Esophagus squamous epithelium (tissue), 5 donors: Measurements from ENCODE around the gene LBHD2. TPM values are rescaled to one million over a fixed set of nuclear protein-coding genes. Genes with fewer than 3 reads are reported as not detected.
A peak's percentile ranks its signal among the peaks of the same experiment; 100 is the strongest.

Experiments used
- DNase-seq: peaks from one replicate; lab custom pipeline; 2025; lab: John Stamatoyannopoulos, UW
- H3K27ac ChIP-seq, 4 donors: fragments of 200-600 bp; sonication (generic); one replicate each; pipeline ENCODE4 v1.5.1; 2016 to 2019; ENCODE audit warnings: mild to moderate bottlenecking in 1 of 4
- H3K27me3 ChIP-seq, 4 donors: fragments of 200-600 bp; sonication (generic); 1 replicate in 3 of 4; 2 replicates in 1 of 4; pipeline versions ENCODE4 v1.5.1 to v1.6.0; 2017 to 2021; ENCODE audit warnings: antibody characterized with exemption in 1 of 4
- H3K36me3 ChIP-seq, 3 donors: fragments of 200-600 bp; sonication (generic); one replicate each; pipeline ENCODE4 v1.5.1; 2016 to 2019
- H3K4me1 ChIP-seq, 3 donors: fragments of 200-600 bp; sonication (generic); one replicate each; pipeline ENCODE4 v1.5.1; 2017 to 2019
- H3K4me3 ChIP-seq, 4 donors: fragments of 200-600 bp; sonication (generic); 1 replicate in 3 of 4; 2 replicates in 1 of 4; pipeline ENCODE4 v1.5.1; 2016 to 2019; ENCODE audit warnings: mild to moderate bottlenecking in 2 of 4, moderate library complexity in 1 of 4
- H3K9me3 ChIP-seq, 3 donors: fragments of 200-600 bp; sonication (generic); one replicate each; pipeline ENCODE4 v1.5.1; 2016 to 2019
- CTCF ChIP-seq, 6 experiments: fragments of 450-650 bp in 4 of 6; fragments of 200-600 bp in 2 of 6; sonication (generic) in 2 of 6; IDR thresholded peaks; one replicate each; pipeline ENCODE4 v1.5.1; 2016 to 2019; ENCODE audit warnings: antibody characterized with exemption in 6 of 6, mild to moderate bottlenecking in 4 of 6, moderate library complexity in 4 of 6
- POLR2A ChIP-seq, 4 donors: fragments of 450-650 bp; IDR thresholded peaks; one replicate each; pipeline ENCODE4 v1.6.1; 2017; ENCODE audit warnings: antibody characterized with exemption in 4 of 4, mild to moderate bottlenecking in 4 of 4, moderate library complexity in 3 of 4
- WGBS, 2 donors: methylation state at CpG; one replicate each; pipeline ENCODE4 v1.1.5; 2018; 5-methylcytosine and 5-hydroxymethylcytosine counted together
- intact Hi-C: fragments of 100-400 bp; cut with DNase I; formaldehyde crosslinking; loops from one replicate; pipeline ENCODE4 v1.15.0; 2022
- total RNA-seq, 4 donors: library from RNA; depleted of rRNA; stranded (reverse); fragments of >200 nt; gene quantifications; one replicate each; pipeline ENCODE4 v1.1.0, GENCODE V29; 2016
- donor health status: DM: yes; HTN: yes; CAD: no.

Gene LBHD2
- total RNA-seq, 4 donors from 2014 or later, result 1.1 TPM; not detected in 3

GRCh38 chr14:103073367-103073875 lies 10.6 kb upstream of the LBHD2 start:
- Histone ChIP-seq H3K9me3 (no peaks in the 10 kb centered on the region), H3K27ac (peak overlapping the region; percentile 11 to 87 (median 78)), H3K36me3 (no peaks in the 10 kb centered on the region), H3K4me1 (peaks cover 41 to 65% (median 52%) of the 10 kb centered on the region in 3 donors), H3K27me3 (no peaks in the 10 kb centered on the region), H3K4me3 (no peak overlapping the region)
- no peak for DNase-seq
- TF ChIP-seq CTCF (IDR thresholded peaks at IDR 0.05), result no peak
- TF ChIP-seq POLR2A (IDR thresholded peaks at IDR 0.05), result no peak
- 20 to 85% methylated on average over 1 to 3 of the region's 14 CpGs for WGBS, 2 donors
- intact Hi-C loops, result no loop called here

GRCh38 chr14:103073876-103074728 lies 9.9 kb upstream of the LBHD2 start:
- intact Hi-C loops, result no loop called here
- peaks cover 0 to 5% (median 0%) of the 10 kb centered on the region in 4 donors for H3K27me3 ChIP-seq
- no peaks in the 10 kb centered on the region for H3K36me3 ChIP-seq
- H3K4me3 ChIP-seq, result no peak overlapping the region
- peaks cover 37 to 58% (median 46%) of the 10 kb centered on the region in 3 donors for H3K4me1 ChIP-seq
- 62 to 73% methylated on average over 12 of the region's 21 CpGs for WGBS, 2 donors
- peak overlapping the region; percentile 74 to 87 (median 78) for H3K27ac ChIP-seq
- H3K9me3 ChIP-seq, result no peaks in the 10 kb centered on the region
- no peak for DNase-seq
- TF ChIP-seq CTCF (IDR thresholded peaks at IDR 0.05), result no peak
- TF ChIP-seq POLR2A (IDR thresholded peaks at IDR 0.05), result no peak

GRCh38 chr14:103074729-103075367 lies 9.2 kb upstream of the LBHD2 start:
- Histone ChIP-seq H3K27ac (peak overlapping the region; percentile 74 to 87 (median 78)), H3K4me1 (peaks cover 37 to 58% (median 46%) of the 10 kb centered on the region in 3 donors), H3K36me3 (no peaks in the 10 kb centered on the region), H3K27me3 (peaks cover 0 to 11% (median 0%) of the 10 kb centered on the region in 4 donors), H3K4me3 (peak overlapping the region; percentile 32 to 74 (median 45)), H3K9me3 (no peaks in the 10 kb centered on the region)
- WGBS, 2 donors, result 18 to 21% methylated on average over 2 to 18 of the region's 21 CpGs
- intact Hi-C loops, result loop anchor here (5.0 kb wide), 1 partner anchor 217 kb away; no protein-coding TSS in a partner anchor
- TF ChIP-seq CTCF (IDR thresholded peaks at IDR 0.05) (no peak), POLR2A (IDR thresholded peaks at IDR 0.05) (no peak)
- DNase-seq, result no peak

- no peak for DNase-seq
- Histone ChIP-seq H3K9me3 (no peaks in the 10 kb centered on the region), H3K27me3 (peaks cover 0 to 21% (median 0%) of the 10 kb centered on the region in 4 donors), H3K27ac (no peak overlapping the region), H3K4me3 (no peak overlapping the region), H3K36me3 (no peaks in the 10 kb centered on the region), H3K4me1 (peaks cover 15 to 30% (median 20%) of the 10 kb centered on the region in 3 donors)
- intact Hi-C loops, result loop anchor here (5.0 kb wide), 1 partner anchor 214 kb away; no protein-coding TSS in a partner anchor
- TF ChIP-seq CTCF (IDR thresholded peaks at IDR 0.05), result peak in 5 of 6 experiments; percentile 67 to 88 (median 81)
- no peak for TF ChIP-seq POLR2A (IDR thresholded peaks at IDR 0.05)
- WGBS, 2 donors, result 7 to 10% methylated on average over 9 of the region's 9 CpGs
Measured at GRCh38 chr14:103078420-103078749, 5.6 kb upstream of the LBHD2 start.
